Neuron (in vitro differentiated cells): ENCODE data around the gene DOCK2.

ENCODE experiments used
- H2AFZ ChIP-seq: one replicate; pipeline ENCODE4 v1.6.1; 2013; ENCODE audit warnings: low read depth, mild to moderate bottlenecking, inconsistent platforms, low read length, moderate library complexity
- H3K27me3 ChIP-seq: one replicate; pipeline ENCODE4 v1.6.1; 2013; ENCODE audit warnings: low read length; ENCODE audit not compliant: insufficient read depth
- H3K36me3 ChIP-seq: one replicate; pipeline ENCODE4 v1.6.1; 2013; ENCODE audit warnings: low read length; ENCODE audit not compliant: insufficient read depth
- H3K4me1 ChIP-seq: one replicate; pipeline ENCODE4 v1.6.1; 2013; ENCODE audit warnings: low read length; ENCODE audit not compliant: insufficient read depth
- H3K4me3 ChIP-seq: 2 replicates; pipeline ENCODE4 v1.5.1; 2013; ENCODE audit warnings: mild to moderate bottlenecking, low read length, moderate library complexity
- H3K9me3 ChIP-seq: one replicate; pipeline ENCODE4 v1.6.1; 2013; ENCODE audit warnings: low read length

Gene DOCK2

DNA sequence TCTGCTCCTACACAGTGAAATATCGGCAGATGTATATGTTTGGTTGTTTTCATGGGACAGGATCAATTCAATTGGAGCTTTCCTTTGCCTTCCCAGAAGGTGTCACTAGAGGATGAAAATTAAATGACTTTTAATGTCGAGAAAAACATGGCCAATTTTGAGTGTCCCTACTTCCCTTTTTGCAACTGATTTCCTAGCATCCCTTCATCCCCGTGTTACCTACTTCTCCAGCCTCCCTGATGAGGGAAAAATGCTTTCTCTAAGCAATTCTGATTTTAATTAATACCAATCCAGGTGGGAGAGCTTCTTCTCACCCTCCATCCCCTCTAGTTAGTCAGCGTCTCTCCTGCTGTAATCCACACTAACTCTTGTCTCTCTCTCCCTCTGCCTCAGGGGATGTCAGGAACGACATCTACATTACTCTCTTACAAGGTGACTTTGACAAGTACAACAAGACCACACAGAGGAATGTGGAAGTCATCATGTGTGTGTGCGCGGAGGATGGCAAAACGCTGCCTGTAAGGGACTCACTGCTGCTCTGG lies 64.9 kb downstream of the DOCK2 start:
- no peaks in the 10 kb centered on the region for H3K9me3 ChIP-seq
- H3K4me3 ChIP-seq, result no peak overlapping the region
- no peaks in the 10 kb centered on the region for H3K27me3 ChIP-seq
- H3K4me1 ChIP-seq, result peaks cover 8% of the 10 kb centered on the region
- no peaks in the 10 kb centered on the region for H3K36me3 ChIP-seq
- H2AFZ ChIP-seq, result no peak overlapping the region

DNA sequence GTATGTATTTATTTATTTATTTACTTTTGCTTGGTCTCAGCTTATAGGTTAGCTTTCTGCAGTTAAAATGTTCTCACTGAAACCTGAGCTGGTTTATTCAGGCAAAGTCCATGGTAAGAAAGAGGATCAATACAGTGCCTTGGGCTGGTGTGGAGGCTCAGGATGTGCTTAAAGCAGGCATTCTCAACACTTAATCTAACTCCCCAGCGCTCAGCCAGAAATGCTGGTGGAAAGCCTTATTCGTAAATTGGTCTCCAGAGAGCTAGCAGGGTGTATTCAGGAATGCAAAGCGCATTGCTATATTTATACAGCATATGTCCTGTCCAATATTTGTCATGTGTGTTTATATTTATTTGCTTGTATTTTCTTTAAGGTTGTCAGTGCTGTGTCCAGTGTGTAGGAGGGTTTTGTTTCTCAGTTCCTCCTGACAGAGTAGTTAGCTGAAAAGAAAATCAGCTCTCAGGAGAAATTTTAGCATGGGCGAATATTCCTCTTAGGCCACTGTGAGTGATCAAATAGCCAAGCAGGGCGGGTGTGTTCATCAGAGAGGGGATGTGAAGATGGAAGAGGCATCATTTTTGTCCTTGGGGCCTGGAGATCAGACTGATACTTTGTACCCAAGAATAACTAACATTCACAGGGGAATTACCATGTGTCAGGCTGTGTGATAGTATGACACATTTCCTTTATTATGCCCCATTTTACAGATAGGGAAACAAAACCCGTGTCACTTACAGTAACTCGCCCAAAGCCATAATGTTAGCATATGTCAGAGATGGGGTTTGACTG lies 65.8 kb downstream of the DOCK2 start:
- H3K27me3 ChIP-seq, result no peaks in the 10 kb centered on the region
- H3K4me3 ChIP-seq, result no peak overlapping the region
- H3K36me3 ChIP-seq, result no peaks in the 10 kb centered on the region
- no peak overlapping the region for H2AFZ ChIP-seq
- H3K4me1 ChIP-seq, result peaks cover 13% of the 10 kb centered on the region
- no peaks in the 10 kb centered on the region for H3K9me3 ChIP-seq

DNA sequence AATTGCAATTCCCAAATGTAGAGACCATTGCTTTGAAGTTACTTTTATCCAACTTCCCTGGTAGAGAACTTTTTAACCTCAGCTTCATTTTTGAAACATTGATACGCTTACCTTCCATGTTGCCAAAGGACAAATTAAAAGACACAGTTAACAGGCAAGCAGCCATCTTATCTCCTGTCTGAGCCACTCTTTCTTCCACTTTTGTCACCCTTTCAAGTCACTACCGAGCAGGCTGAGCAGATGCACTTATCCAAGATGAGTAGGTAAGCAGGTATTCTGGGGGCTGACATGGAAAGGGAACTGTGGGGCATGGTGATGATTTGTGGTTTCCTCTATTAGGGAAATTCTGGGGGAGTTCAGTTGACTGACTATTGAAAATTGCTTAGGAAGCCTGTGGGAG lies 66.7 kb downstream of the DOCK2 start:
- H3K4me3 ChIP-seq, result no peak overlapping the region
- H3K27me3 ChIP-seq, result no peaks in the 10 kb centered on the region
- no peaks in the 10 kb centered on the region for H3K36me3 ChIP-seq
- no peaks in the 10 kb centered on the region for H3K9me3 ChIP-seq
- peaks cover 13% of the 10 kb centered on the region for H3K4me1 ChIP-seq
- no peak overlapping the region for H2AFZ ChIP-seq

DNA sequence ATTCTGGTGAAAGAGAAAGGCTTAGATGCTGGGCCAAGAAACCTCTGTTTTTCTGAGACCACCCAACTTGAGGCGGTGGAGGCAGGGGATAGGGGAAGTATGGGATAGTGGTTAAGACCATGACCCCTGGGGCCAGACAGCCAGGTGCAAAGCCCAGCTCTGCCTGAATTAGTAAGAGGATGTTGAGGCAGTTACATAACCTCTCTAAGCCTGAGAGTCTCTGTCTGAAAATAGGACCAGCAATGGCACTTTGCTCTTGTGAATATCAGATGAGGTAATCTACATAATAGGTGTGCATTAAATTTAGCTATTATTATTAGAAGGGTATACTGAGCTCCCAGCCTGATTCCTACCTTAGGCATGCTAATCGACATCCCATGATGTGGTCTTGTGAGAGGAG lies 68.2 kb downstream of the DOCK2 start:
- H3K4me1 ChIP-seq, result peaks cover 13% of the 10 kb centered on the region
- H3K36me3 ChIP-seq, result no peaks in the 10 kb centered on the region
- H3K27me3 ChIP-seq, result no peaks in the 10 kb centered on the region

DNA sequence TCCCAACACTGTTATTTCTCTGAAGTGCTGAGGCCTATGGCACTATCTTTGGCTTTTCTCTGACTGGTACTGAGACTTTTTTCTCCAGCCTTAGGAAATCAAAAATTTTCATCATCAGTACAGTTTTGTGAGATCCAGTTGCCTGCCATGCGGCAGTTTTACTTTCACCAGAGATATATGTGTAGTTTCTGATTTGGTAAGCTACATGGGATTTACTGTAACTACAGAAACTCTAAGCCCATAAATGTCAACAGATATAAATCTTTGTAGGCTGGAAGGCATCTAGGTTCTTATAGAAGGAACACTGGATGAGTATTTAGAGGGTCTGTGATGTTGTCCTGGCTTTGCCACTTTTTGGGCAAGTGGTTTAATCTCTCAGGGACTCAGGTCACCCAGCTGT lies 69.0 kb downstream of the DOCK2 start:
- Histone ChIP-seq H3K9me3 (no peaks in the 10 kb centered on the region), H3K4me1 (peaks cover 18% of the 10 kb centered on the region), H3K27me3 (no peaks in the 10 kb centered on the region), H2AFZ (no peak overlapping the region), H3K4me3 (no peak overlapping the region), H3K36me3 (no peaks in the 10 kb centered on the region)

More for the DNA sequence above, 68.2 kb downstream of the DOCK2 start:
- H2AFZ ChIP-seq, result no peak overlapping the region
- H3K4me3 ChIP-seq, result no peak overlapping the region
- H3K9me3 ChIP-seq, result no peaks in the 10 kb centered on the region

DNA sequence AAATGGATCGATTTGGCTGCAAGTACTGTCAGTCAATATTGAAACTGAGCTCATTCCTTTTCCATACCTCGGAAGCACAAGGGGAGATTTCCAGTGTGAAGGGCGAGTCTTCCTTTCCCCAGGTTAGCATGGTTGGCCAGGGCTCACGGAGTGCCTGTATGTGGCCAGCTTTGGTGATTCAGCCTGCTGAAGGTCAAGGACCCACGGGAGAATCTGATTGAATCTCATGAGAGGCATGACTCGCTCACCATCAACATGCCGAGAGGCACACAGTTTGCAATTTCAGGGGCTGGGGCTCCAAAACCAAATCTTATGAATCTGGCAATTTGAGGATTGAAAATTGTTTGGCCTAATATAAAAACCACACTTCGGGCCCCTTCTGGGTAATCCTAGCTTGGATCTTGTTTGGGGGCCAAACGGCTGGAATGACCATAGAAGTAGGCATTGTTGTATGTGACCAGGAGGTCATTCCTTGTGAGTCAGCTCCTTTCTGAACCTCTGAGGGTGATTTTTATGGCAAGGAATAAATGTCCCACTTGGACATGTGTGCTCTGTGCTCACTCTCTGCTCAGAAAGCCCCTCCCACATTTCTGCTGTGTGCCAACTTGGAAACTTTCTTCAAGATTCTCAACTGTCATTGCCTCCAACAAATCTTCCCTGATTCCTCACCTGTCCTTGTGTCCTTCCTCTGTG lies 69.8 kb downstream of the DOCK2 start:
- Histone ChIP-seq H2AFZ (no peak overlapping the region), H3K4me3 (no peak overlapping the region), H3K36me3 (no peaks in the 10 kb centered on the region), H3K9me3 (no peaks in the 10 kb centered on the region), H3K27me3 (no peaks in the 10 kb centered on the region), H3K4me1 (peaks cover 26% of the 10 kb centered on the region)

DNA sequence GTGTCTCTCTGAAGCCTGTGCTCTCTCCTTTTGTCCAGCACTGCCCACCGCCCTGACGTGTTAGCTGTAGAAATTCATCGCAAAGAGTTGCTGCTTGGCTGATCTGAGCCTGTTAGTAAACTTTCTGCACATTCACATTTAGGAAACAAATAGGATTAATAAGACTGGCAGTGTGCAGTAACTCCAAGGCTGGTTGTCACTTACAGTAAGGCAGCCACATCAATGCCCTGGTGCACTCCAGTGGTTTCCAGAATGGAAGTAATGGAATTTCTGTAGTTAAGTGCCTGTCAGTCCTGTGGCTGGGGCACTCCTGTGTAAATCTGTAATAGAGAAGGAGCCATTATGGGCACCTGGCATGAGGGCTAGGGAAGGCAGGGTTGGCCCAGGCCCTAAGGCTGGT lies 70.6 kb downstream of the DOCK2 start:
- H3K36me3 ChIP-seq, result no peaks in the 10 kb centered on the region
- H3K4me1 ChIP-seq, result peaks cover 29% of the 10 kb centered on the region
- H3K27me3 ChIP-seq, result no peaks in the 10 kb centered on the region
- H3K4me3 ChIP-seq, result no peak overlapping the region
- no peak overlapping the region for H2AFZ ChIP-seq
- no peaks in the 10 kb centered on the region for H3K9me3 ChIP-seq

DNA sequence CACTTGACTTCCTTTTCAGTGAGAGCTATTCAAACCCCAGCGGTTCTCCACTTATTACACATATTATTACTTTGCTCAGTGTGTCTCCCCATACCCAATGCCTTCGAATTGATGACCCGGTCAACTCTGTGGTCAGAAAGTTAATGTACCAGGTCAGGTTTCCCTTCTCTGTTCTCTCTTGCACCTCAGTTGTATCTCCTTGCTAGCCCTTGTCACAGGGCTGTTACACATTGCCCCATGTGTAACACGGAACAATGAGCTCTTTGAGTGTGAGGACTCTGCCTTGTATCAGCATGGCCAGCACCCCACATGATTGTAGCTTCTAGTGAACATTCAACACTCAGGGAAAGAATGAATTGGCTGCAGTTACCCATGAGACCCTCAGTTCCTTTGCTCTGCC lies 73.6 kb downstream of the DOCK2 start:
- no peaks in the 10 kb centered on the region for H3K36me3 ChIP-seq
- H3K4me1 ChIP-seq, result peaks cover 29% of the 10 kb centered on the region
- H3K9me3 ChIP-seq, result no peaks in the 10 kb centered on the region
- H2AFZ ChIP-seq, result no peak overlapping the region
- H3K27me3 ChIP-seq, result no peaks in the 10 kb centered on the region
- H3K4me3 ChIP-seq, result no peak overlapping the region

DNA sequence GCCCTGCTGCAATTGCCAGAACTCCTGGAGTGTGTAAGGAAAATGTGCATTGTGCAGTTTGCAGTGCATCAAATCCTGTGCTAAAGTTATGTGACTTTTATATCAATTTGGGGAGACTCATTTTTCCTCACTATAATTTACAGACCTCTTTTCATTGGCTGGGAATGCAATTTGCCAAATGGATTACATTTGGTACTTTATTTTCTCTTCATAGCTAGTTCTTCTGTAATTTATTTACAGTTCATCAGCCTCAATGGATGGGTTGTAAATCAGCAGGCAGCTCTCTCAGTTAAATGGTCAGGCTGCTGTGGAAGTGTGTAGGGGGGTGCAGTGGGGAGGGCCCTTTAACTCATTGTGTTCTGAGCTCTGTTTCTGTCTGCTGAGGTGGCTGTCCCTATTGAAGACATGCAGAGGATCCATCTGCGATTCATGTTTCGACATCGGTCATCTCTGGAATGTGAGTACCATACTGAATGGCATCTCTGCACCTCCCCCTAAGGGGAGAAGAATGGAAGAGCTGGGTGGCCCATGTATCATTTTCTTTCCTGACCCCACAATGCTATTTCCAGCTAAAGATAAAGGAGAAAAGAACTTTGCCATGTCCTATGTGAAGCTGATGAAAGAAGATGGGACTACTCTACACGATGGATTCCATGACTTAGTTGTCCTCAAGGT lies 74.6 kb downstream of the DOCK2 start:
- peaks cover 27% of the 10 kb centered on the region for H3K4me1 ChIP-seq
- no peak overlapping the region for H2AFZ ChIP-seq
- no peaks in the 10 kb centered on the region for H3K36me3 ChIP-seq
- H3K27me3 ChIP-seq, result no peaks in the 10 kb centered on the region
- no peaks in the 10 kb centered on the region for H3K9me3 ChIP-seq
- no peak overlapping the region for H3K4me3 ChIP-seq

DNA sequence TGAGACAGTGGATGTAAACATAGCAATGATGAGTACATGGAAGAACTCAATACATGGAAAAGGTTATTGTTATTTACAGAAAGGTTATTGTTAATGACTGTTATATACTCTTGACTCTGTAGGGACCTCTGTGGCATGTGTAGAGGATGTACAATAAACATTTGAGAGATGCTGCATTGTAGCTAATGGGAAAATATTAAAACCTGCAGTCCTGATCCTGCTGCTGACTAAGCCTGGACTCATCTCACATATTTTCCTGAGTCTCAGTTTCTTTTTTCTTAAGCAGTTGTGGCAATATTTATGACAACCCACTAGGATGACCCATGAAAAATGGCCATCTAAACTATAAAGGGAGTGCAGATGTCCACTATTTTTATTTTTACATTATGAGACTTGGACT lies 75.4 kb downstream of the DOCK2 start:
- no peak overlapping the region for H3K4me3 ChIP-seq
- H3K36me3 ChIP-seq, result no peaks in the 10 kb centered on the region
- H2AFZ ChIP-seq, result no peak overlapping the region
- H3K27me3 ChIP-seq, result no peaks in the 10 kb centered on the region
- no peaks in the 10 kb centered on the region for H3K9me3 ChIP-seq
- peaks cover 21% of the 10 kb centered on the region for H3K4me1 ChIP-seq

DNA sequence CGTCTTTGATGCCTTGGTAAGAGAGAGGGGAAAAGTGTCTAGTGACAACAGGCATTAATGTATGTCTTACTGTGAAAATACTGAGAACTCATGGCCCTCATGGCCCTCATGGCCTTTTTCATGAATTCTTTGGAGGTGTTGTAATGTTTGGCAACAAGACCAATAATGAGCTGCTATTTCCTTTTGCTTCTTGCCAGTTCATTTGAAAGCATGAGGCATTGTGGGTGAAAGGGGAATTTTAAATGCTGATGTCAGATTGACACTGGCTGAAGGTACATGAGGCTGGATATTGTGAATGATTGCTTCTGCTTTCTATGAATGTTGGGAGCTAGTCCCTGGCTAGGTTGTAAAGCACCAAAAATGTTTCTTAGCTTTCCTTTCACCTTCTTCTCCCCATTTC lies 79.2 kb downstream of the DOCK2 start:
- no peaks in the 10 kb centered on the region for H3K27me3 ChIP-seq
- peaks cover 13% of the 10 kb centered on the region for H3K4me1 ChIP-seq
- no peaks in the 10 kb centered on the region for H3K9me3 ChIP-seq
- H2AFZ ChIP-seq, result no peak overlapping the region
- H3K4me3 ChIP-seq, result no peak overlapping the region
- no peaks in the 10 kb centered on the region for H3K36me3 ChIP-seq

DNA sequence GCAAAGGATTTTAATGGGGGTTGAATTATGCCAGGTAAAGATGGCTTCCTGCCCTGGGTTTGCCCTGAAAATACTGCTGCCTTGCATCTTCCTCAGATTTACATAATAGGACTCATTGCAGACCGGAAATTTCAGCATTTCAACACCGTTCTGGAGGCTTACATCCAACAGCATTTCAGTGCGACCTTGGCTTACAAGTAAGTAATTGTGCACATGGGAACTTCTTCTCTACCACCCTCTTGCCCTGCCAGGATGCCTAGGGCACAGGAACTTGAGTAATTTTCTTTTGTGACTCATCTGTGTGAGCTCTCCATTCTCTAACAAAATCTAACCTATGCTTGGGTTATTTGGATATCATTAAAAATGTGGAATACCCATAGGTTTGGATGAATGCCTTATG lies 80.2 kb downstream of the DOCK2 start:
- H3K4me1 ChIP-seq, result peaks cover 3% of the 10 kb centered on the region
- no peak overlapping the region for H3K4me3 ChIP-seq
- no peak overlapping the region for H2AFZ ChIP-seq
- H3K9me3 ChIP-seq, result no peaks in the 10 kb centered on the region
- H3K36me3 ChIP-seq, result no peaks in the 10 kb centered on the region
- H3K27me3 ChIP-seq, result no peaks in the 10 kb centered on the region
